ENCODE data around the gene TIMM50. TPM values are rescaled to one million over a fixed set of nuclear protein-coding genes. Genes with fewer than 3 reads are reported as not detected.

The TIMM50 gene
- polyA plus RNA-seq, 1 of the 3 experiments (the other 2 are of a cell fraction) = 98.1 TPM

GRCh38 chr19:39539518-39540332 lies 59.1 kb downstream of the TIMM50 start, which contains the start of gene EID2 (continued):
- TF ChIP-seq USF2 (IDR thresholded peaks at IDR 0.05; ENCODE audit: borderline replicate concordance, low read depth, low read length) (no peak), JUND (IDR thresholded peaks at IDR 0.05) (no peak), GATA2 (CRISPR knock-in tag; IDR thresholded peaks at IDR 0.05) (no peak), RCOR1 (IDR thresholded peaks at IDR 0.05; ENCODE audit: low read length) (no peak), RAD21 (IDR thresholded peaks at IDR 0.05; ENCODE audit: low read length) (peak; percentile 62), CHD2 (IDR thresholded peaks at IDR 0.05; ENCODE audit: low read length, partially characterized antibody) (no peak)

DNA sequence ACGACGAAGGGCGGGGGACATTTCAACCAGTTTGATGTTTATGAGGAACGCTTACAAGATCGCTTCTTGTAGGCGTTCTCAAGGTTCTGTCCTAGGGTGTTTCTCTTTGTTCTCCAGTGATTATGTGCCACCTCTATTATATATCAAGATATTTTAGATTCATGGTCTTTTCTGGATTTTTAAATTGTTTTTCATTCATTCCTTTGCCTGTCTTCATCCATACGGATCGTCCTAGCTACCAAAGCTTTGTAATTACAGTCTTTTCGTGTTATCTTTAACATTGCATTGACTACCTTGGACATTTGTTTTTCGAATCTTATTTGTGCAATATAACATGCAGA lies 59.7 kb downstream of the TIMM50 start:
- peak overlapping the region; percentile 9; the same call in 1 of the 2 replicates for H3K4me2 ChIP-seq
- H3K27ac ChIP-seq (ENCODE audit: low read depth in 2 of 2, low read length in 1 of 2) = no peak overlapping the region
- H3K9me3 ChIP-seq = no peaks in the 10 kb centered on the region
- H3K9ac ChIP-seq = no peak overlapping the region; the same call in 1 of the 2 replicates
- peaks cover 29% of the 10 kb centered on the region for H3K79me2 ChIP-seq (ENCODE audit: insufficient read depth)
- H4K20me1 ChIP-seq (ENCODE audit: insufficient read depth) = peaks cover 7% of the 10 kb centered on the region; the same call in 1 of the 2 replicates
- WGBS (ENCODE audit: low lambda C conversion rate) = 17% methylated on average over 10 of the region's 10 CpGs
- DNase-seq = no peak
- no peaks in the 10 kb centered on the region for H3K36me3 ChIP-seq (replicated peaks in 1 of 2; ENCODE audit: control insufficient read depth in 1 of 2, insufficient read depth in 2 of 2, low read length in 1 of 2)
- H3K9me2 ChIP-seq = no peaks in the 10 kb centered on the region
- ChIA-PET POLR2A (no interaction called here), CTCF (interaction anchor here (0.6 to 3.1 kb wide), 9 partner anchors 9 to 132 kb away, joined by 3 to 20 read pairs (median 4); partner anchors contain the start of genes DLL3 and RPS16)
- peak overlapping the region; percentile 77 to 88; a peak in 3 of 4 replicates for H3K4me3 ChIP-seq (ENCODE audit: low read depth in 2 of 2, low read length in 1 of 2)
- H2AFZ ChIP-seq (ENCODE audit: low read depth) = peak overlapping the region; percentile 75
- TF ChIP-seq GABPA (IDR thresholded peaks at IDR 0.05; ENCODE audit: low read depth) (no peak), JUND (IDR thresholded peaks at IDR 0.05) (no peak), EP300 (IDR thresholded peaks at IDR 0.05; ENCODE audit: borderline replicate concordance in 1 of 2, low read depth in 1 of 2, low read length in 1 of 2) (no peak), SIN3A (IDR thresholded peaks at IDR 0.05; ENCODE audit: borderline replicate concordance, low read depth, low read length) (no peak), FOSL2 (IDR thresholded peaks at IDR 0.05; ENCODE audit: borderline replicate concordance, low read depth) (no peak), NFIC (IDR thresholded peaks at IDR 0.05; ENCODE audit: borderline replicate concordance) (no peak), FOXJ3 (CRISPR knock-in tag; IDR thresholded peaks at IDR 0.05) (no peak), TCF12 (IDR thresholded peaks at IDR 0.05) (no peak), RCOR1 (IDR thresholded peaks at IDR 0.05; ENCODE audit: low read length) (no peak), MAX (IDR thresholded peaks at IDR 0.05; ENCODE audit: low read depth) (no peak)
- TF ChIP-seq, protein P1, sequence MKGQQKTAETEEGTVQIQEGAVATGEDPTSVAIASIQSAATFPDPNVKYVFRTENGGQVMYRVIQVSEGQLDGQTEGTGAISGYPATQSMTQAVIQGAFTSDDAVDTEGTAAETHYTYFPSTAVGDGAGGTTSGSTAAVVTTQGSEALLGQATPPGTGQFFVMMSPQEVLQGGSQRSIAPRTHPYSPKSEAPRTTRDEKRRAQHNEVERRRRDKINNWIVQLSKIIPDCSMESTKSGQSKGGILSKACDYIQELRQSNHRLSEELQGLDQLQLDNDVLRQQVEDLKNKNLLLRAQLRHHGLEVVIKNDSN (IDR thresholded peaks at IDR 0.05; ENCODE audit: borderline replicate concordance, low read depth) = no peak
- no peaks in the 10 kb centered on the region for H3F3A ChIP-seq (replicated peaks; ENCODE audit: insufficient read depth)
- H3K27me3 ChIP-seq (ENCODE audit: insufficient read depth) = peaks cover 3% of the 10 kb centered on the region; the same call in 1 of the 2 replicates
- peaks cover 3 to 7% of the 10 kb centered on the region in 2 experiments; a peak in 2 of 4 replicates for H3K4me1 ChIP-seq (ENCODE audit: control insufficient read depth in 1 of 2, insufficient read depth in 2 of 2, low read depth in 1 of 2, low read length in 1 of 2)

Other genes with a start within 250 kb of the TIMM50 start
- not detected in 2 replicates for gene IFNL3, start 235.8 kb upstream of the TIMM50 start, polyA plus RNA-seq (2012; rRNA removed)
- gene IFNL4, start 232.0 kb upstream of the TIMM50 start, polyA plus RNA-seq (2012; rRNA removed) = not detected in 2 replicates
- not detected in 2 replicates for gene IFNL2, start 212.4 kb upstream of the TIMM50 start, polyA plus RNA-seq (2012; rRNA removed)
- not detected in 2 replicates for gene IFNL1, start 184.4 kb upstream of the TIMM50 start, polyA plus RNA-seq (2012; rRNA removed)
- 0.80 and 2.7 TPM in 2 replicates for gene LRFN1, start 160.0 kb upstream of the TIMM50 start, polyA plus RNA-seq (2012; rRNA removed)
- 0.21 TPM in 1 of 2 replicates, not detected in the other for gene GMFG, start 144.8 kb upstream of the TIMM50 start, polyA plus RNA-seq (2012; rRNA removed)
- 62.2 and 83.0 TPM in 2 replicates for gene SAMD4B, start 138.4 kb upstream of the TIMM50 start, polyA plus RNA-seq (2012; rRNA removed)
- gene PAF1, start 89.7 kb upstream of the TIMM50 start, polyA plus RNA-seq (2012; rRNA removed) = 57.6 and 65.3 TPM in 2 replicates
- gene MED29, start 89.5 kb upstream of the TIMM50 start, polyA plus RNA-seq (2012; rRNA removed) = 32.0 and 33.1 TPM in 2 replicates
- gene ZFP36, start 74.0 kb upstream of the TIMM50 start, polyA plus RNA-seq (2012; rRNA removed) = 19.7 and 49.3 TPM in 2 replicates
- gene PLEKHG2, start 68.2 kb upstream of the TIMM50 start, polyA plus RNA-seq (2012; rRNA removed) = 13.6 and 13.8 TPM in 2 replicates
- gene RPS16, start 44.9 kb upstream of the TIMM50 start, polyA plus RNA-seq (2012; rRNA removed) = 5,038 and 7,541 TPM in 2 replicates
- gene SUPT5H, start 35.3 kb upstream of the TIMM50 start, polyA plus RNA-seq (2012; rRNA removed) = 115 and 137 TPM in 2 replicates
- gene DLL3, start 18.1 kb downstream of the TIMM50 start, polyA plus RNA-seq (2012; rRNA removed) = 4.7 and 4.8 TPM in 2 replicates
- 0.08 and 0.11 TPM in 2 replicates for gene SELENOV, start 34.3 kb downstream of the TIMM50 start, polyA plus RNA-seq (2012; rRNA removed)
- gene EID2B, start 52.0 kb downstream of the TIMM50 start, polyA plus RNA-seq (2012; rRNA removed) = 5.4 and 6.5 TPM in 2 replicates
- gene EID2, start 59.3 kb downstream of the TIMM50 start, polyA plus RNA-seq (2012; rRNA removed) = 13.9 and 14.1 TPM in 2 replicates
- not detected in 2 replicates for gene LGALS13, start 121.7 kb downstream of the TIMM50 start, polyA plus RNA-seq (2012; rRNA removed)
- gene LGALS16, start 175.1 kb downstream of the TIMM50 start, polyA plus RNA-seq (2012; rRNA removed) = not detected in 2 replicates
- gene LGALS14, start 223.6 kb downstream of the TIMM50 start, polyA plus RNA-seq (2012; rRNA removed) = not detected in 2 replicates